Measurements from ENCODE around the gene CCNK.

DNA sequence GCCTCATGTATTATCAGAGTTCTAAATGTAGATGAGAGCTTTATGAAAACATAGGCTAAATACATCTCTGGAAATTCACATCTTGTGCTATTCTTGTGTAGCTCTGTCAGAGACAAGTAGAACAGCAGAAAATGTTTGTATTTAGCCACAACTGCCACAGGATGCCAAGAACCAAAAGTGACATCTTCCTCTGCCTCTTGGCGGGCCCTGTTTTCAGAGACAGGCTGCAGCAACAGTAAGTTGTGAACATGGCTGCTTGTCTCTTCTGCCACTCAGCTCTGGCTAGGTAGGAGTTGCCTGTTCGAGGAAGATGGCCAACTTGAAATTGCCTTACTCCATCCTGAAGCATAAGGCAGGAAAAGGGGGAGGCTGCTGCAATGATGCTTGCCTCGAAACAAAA is 30.9 kb upstream of the CCNK start:
- TF ChIP-seq, protein P1, sequence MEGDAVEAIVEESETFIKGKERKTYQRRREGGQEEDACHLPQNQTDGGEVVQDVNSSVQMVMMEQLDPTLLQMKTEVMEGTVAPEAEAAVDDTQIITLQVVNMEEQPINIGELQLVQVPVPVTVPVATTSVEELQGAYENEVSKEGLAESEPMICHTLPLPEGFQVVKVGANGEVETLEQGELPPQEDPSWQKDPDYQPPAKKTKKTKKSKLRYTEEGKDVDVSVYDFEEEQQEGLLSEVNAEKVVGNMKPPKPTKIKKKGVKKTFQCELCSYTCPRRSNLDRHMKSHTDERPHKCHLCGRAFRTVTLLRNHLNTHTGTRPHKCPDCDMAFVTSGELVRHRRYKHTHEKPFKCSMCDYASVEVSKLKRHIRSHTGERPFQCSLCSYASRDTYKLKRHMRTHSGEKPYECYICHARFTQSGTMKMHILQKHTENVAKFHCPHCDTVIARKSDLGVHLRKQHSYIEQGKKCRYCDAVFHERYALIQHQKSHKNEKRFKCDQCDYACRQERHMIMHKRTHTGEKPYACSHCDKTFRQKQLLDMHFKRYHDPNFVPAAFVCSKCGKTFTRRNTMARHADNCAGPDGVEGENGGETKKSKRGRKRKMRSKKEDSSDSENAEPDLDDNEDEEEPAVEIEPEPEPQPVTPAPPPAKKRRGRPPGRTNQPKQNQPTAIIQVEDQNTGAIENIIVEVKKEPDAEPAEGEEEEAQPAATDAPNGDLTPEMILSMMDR (IDR thresholded peaks at IDR 0.05 in 2 of 3, conservative IDR thresholded peaks at IDR 0.05 in 1 of 3; ENCODE audit: control insufficient read depth in 2 of 3, extremely low read depth in 1 of 3, insufficient read depth in 1 of 3, low read depth in 3 of 3, low read length in 3 of 3): no peak
- TF ChIP-seq EZH2 (IDR thresholded peaks at IDR 0.05; ENCODE audit: borderline replicate concordance, control insufficient read depth, low read depth, low read length) (no peak), BMI1 (IDR thresholded peaks at IDR 0.05; ENCODE audit: borderline replicate concordance) (no peak), HDAC2 (IDR thresholded peaks at IDR 0.05) (no peak), ZNF24 (IDR thresholded peaks at IDR 0.05) (no peak)
- TF ChIP-seq, protein P2, sequence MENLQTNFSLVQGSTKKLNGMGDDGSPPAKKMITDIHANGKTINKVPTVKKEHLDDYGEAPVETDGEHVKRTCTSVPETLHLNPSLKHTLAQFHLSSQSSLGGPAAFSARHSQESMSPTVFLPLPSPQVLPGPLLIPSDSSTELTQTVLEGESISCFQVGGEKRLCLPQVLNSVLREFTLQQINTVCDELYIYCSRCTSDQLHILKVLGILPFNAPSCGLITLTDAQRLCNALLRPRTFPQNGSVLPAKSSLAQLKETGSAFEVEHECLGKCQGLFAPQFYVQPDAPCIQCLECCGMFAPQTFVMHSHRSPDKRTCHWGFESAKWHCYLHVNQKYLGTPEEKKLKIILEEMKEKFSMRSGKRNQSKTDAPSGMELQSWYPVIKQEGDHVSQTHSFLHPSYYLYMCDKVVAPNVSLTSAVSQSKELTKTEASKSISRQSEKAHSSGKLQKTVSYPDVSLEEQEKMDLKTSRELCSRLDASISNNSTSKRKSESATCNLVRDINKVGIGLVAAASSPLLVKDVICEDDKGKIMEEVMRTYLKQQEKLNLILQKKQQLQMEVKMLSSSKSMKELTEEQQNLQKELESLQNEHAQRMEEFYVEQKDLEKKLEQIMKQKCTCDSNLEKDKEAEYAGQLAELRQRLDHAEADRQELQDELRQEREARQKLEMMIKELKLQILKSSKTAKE (IDR thresholded peaks at IDR 0.05; ENCODE audit: low read depth, poor library complexity, severe bottlenecking): no peak
- TF ChIP-seq, protein P3, sequence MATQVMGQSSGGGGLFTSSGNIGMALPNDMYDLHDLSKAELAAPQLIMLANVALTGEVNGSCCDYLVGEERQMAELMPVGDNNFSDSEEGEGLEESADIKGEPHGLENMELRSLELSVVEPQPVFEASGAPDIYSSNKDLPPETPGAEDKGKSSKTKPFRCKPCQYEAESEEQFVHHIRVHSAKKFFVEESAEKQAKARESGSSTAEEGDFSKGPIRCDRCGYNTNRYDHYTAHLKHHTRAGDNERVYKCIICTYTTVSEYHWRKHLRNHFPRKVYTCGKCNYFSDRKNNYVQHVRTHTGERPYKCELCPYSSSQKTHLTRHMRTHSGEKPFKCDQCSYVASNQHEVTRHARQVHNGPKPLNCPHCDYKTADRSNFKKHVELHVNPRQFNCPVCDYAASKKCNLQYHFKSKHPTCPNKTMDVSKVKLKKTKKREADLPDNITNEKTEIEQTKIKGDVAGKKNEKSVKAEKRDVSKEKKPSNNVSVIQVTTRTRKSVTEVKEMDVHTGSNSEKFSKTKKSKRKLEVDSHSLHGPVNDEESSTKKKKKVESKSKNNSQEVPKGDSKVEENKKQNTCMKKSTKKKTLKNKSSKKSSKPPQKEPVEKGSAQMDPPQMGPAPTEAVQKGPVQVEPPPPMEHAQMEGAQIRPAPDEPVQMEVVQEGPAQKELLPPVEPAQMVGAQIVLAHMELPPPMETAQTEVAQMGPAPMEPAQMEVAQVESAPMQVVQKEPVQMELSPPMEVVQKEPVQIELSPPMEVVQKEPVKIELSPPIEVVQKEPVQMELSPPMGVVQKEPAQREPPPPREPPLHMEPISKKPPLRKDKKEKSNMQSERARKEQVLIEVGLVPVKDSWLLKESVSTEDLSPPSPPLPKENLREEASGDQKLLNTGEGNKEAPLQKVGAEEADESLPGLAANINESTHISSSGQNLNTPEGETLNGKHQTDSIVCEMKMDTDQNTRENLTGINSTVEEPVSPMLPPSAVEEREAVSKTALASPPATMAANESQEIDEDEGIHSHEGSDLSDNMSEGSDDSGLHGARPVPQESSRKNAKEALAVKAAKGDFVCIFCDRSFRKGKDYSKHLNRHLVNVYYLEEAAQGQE (IDR thresholded peaks at IDR 0.05; ENCODE audit: low read depth, low read length): no peak
- TF ChIP-seq, protein P4, sequence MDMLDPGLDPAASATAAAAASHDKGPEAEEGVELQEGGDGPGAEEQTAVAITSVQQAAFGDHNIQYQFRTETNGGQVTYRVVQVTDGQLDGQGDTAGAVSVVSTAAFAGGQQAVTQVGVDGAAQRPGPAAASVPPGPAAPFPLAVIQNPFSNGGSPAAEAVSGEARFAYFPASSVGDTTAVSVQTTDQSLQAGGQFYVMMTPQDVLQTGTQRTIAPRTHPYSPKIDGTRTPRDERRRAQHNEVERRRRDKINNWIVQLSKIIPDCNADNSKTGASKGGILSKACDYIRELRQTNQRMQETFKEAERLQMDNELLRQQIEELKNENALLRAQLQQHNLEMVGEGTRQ (IDR thresholded peaks at IDR 0.05; ENCODE audit: borderline replicate concordance, low read depth, low read length): no peak

Measured in GM12878 (cell line).